GM21825 (cell line): ENCODE results near the gene SNX2.
A peak's percentile ranks its signal among the peaks of the same experiment; 100 is the strongest.

Experiments used
- ATAC-seq: cut with Tn5 transposase; IDR thresholded peaks from one replicate; pipeline ENCODE4 v1.9.1; 2021; ENCODE audit warnings: mild to moderate bottlenecking, moderate library complexity; ENCODE audit not compliant: unreplicated experiment

The SNX2 gene

GRCh38 chr5:122770477-122770876 is 4.4 kb upstream of the SNX2 start:
- ATAC-seq, result no peak

GRCh38 chr5:122772446-122772845 is 2.4 kb upstream of the SNX2 start:
- no peak for ATAC-seq

GRCh38 chr5:122773619-122774018 is 1.3 kb upstream of the SNX2 start:
- no peak for ATAC-seq

GRCh38 chr5:122774519-122774860 is 390 bp upstream of the SNX2 start:
- peak; percentile 25 for ATAC-seq

GRCh38 chr5:122775550-122776542 is 966 bp downstream of the SNX2 start:
- ATAC-seq, result peak; percentile 4

GRCh38 chr5:122778157-122778556 is 3.3 kb downstream of the SNX2 start:
- ATAC-seq, result no peak

GRCh38 chr5:122779451-122779850 is 4.6 kb downstream of the SNX2 start:
- ATAC-seq, result no peak

- no peak for ATAC-seq
Observed at GRCh38 chr5:122780296-122780695, 5.4 kb downstream of the SNX2 start.

GRCh38 chr5:122781465-122781864 is 6.6 kb downstream of the SNX2 start:
- ATAC-seq, result no peak

- ATAC-seq, result no peak
Observed at GRCh38 chr5:122785294-122785693, 10.4 kb downstream of the SNX2 start.

- ATAC-seq, result no peak
Observed at GRCh38 chr5:122788371-122788770, 13.5 kb downstream of the SNX2 start.

- ATAC-seq, result no peak
Observed at GRCh38 chr5:122788996-122789395, 14.1 kb downstream of the SNX2 start.

GRCh38 chr5:122789461-122790171 is 14.7 kb downstream of the SNX2 start:
- no peak for ATAC-seq

GRCh38 chr5:122790354-122791103 is 15.6 kb downstream of the SNX2 start:
- ATAC-seq, result no peak

- no peak for ATAC-seq
Observed at GRCh38 chr5:122805481-122805880, 30.6 kb downstream of the SNX2 start.

GRCh38 chr5:122810405-122810804 is 35.5 kb downstream of the SNX2 start:
- ATAC-seq, result no peak

- no peak for ATAC-seq
Observed at GRCh38 chr5:122815218-122815767, 40.4 kb downstream of the SNX2 start.

- ATAC-seq, result no peak
Observed at GRCh38 chr5:122816756-122817155, 41.9 kb downstream of the SNX2 start.

- ATAC-seq, result no peak
Observed at GRCh38 chr5:122831984-122832383, 57.1 kb downstream of the SNX2 start.

- no peak for ATAC-seq
Observed at GRCh38 chr5:122835681-122836080, 60.8 kb downstream of the SNX2 start.

GRCh38 chr5:122836947-122837346 is 62.1 kb downstream of the SNX2 start:
- no peak for ATAC-seq
